Measurements from ENCODE around the gene GABPB2. TPM values are rescaled to one million over a fixed set of nuclear protein-coding genes. Genes with fewer than 3 reads are reported as not detected.

The GABPB2 gene
- total and polyA plus RNA-seq, 10 donors: 3.0 to 22.8 (median 14.6) TPM

- WGBS, 5 donors: 95 to 98% (median 97%) methylated on average over 8 of the region's 8 CpGs
- H3K4me1 ChIP-seq: no peaks in the 10 kb centered on the region
- no peak overlapping the region for H3K4me3 ChIP-seq
- no peaks in the 10 kb centered on the region for H3K27me3 ChIP-seq (replicated peaks in 1 of 7)
- TF ChIP-seq POLR2AphosphoS5 (IDR thresholded peaks at IDR 0.05) (no peak), POLR2A (IDR thresholded peaks at IDR 0.05) (no peak)
- TF ChIP-seq, protein P1, sequence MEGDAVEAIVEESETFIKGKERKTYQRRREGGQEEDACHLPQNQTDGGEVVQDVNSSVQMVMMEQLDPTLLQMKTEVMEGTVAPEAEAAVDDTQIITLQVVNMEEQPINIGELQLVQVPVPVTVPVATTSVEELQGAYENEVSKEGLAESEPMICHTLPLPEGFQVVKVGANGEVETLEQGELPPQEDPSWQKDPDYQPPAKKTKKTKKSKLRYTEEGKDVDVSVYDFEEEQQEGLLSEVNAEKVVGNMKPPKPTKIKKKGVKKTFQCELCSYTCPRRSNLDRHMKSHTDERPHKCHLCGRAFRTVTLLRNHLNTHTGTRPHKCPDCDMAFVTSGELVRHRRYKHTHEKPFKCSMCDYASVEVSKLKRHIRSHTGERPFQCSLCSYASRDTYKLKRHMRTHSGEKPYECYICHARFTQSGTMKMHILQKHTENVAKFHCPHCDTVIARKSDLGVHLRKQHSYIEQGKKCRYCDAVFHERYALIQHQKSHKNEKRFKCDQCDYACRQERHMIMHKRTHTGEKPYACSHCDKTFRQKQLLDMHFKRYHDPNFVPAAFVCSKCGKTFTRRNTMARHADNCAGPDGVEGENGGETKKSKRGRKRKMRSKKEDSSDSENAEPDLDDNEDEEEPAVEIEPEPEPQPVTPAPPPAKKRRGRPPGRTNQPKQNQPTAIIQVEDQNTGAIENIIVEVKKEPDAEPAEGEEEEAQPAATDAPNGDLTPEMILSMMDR (IDR thresholded peaks at IDR 0.05 in 8 of 11, conservative IDR thresholded peaks at IDR 0.05 in 3 of 11): no peak
- intact Hi-C loops (cut with DNase I; ENCODE audit: low total_unique reads): no loop called here
- H3K9me3 ChIP-seq: no peaks in the 10 kb centered on the region
- DNase-seq: no peak
- peaks cover 0 to 85% (median 63%) of the 10 kb centered on the region in 6 donors for H3K36me3 ChIP-seq
- H3K27ac ChIP-seq: no peak overlapping the region
Measured at GRCh38 chr1:151032164-151032563, 38.4 kb upstream of the GABPB2 start.

DNA sequence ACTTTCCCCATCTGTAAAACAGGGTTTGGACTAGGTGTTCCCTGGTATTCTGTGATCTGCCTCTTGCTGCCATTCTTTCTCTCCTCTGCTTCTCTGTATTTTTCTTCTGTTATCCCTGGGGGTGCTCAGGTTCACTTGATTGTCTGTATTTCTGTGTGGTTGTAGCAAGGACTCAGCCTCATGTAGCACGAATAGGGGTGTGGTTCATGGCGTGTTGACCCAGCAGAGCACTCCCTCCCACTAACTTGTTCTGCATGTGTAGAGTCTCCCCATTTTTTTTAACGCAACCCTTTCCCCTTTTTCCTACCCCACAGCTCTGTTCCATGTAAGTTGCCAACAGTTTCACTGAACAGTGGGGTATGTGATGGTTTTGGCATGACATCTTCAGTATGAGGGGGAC, 35.4 kb upstream of the GABPB2 start:
- no peaks in the 10 kb centered on the region for H3K9me3 ChIP-seq
- no peaks in the 10 kb centered on the region for H3K27me3 ChIP-seq (replicated peaks in 1 of 7)
- intact Hi-C loops (cut with DNase I; ENCODE audit: low total_unique reads): no loop called here
- DNase-seq: no peak
- H3K27ac ChIP-seq: no peak overlapping the region
- H3K4me1 ChIP-seq: no peaks in the 10 kb centered on the region
- WGBS, 5 donors: 93 to 98% (median 97%) methylated on average over 3 of the region's 3 CpGs
- TF ChIP-seq POLR2A (IDR thresholded peaks at IDR 0.05) (no peak), POLR2AphosphoS5 (IDR thresholded peaks at IDR 0.05) (no peak)
- TF ChIP-seq, protein P1 (IDR thresholded peaks at IDR 0.05 in 8 of 11, conservative IDR thresholded peaks at IDR 0.05 in 3 of 11): no peak
- H3K36me3 ChIP-seq: peaks cover 0 to 55% (median 38%) of the 10 kb centered on the region in 6 donors
- no peak overlapping the region for H3K4me3 ChIP-seq

DNA sequence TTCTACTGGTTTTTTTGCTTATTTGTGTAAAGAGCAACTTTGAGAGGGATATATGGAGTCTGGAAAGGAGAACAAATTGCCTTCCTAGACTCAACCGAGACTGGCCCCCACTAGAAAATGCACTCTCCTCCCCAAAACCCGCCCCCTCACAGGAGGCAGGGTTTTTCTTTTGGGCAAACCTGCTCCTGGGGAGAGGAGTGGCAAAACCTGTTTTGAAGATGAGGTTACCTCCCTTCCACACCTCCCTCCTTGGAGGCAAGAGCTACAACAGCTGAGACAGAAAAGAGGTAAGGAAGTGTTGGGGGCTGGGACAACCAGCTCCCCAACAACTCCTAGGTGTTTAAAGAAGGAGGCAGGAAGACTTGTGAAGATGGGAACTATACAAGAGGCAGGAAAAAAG, 34.2 kb upstream of the GABPB2 start, which contains the start of gene BNIPL:
TSS of gene BNIPL (plus strand) at position 231 of the 400 bp plus-strand sequence. CDS start at position 371, 140 bp downstream.
- peaks cover 0 to 43% (median 26%) of the 10 kb centered on the region in 6 donors for H3K36me3 ChIP-seq
- no peak within 1 kb of the TSS for H3K27ac ChIP-seq
- H3K9me3 ChIP-seq: no peaks in the 10 kb centered on the region
- H3K4me1 ChIP-seq: no peaks in the 10 kb centered on the region
- no peak for DNase-seq
- WGBS, 5 donors: 43 to 70% (median 47%) methylated on average over 2 of the region's 2 CpGs
- no peaks in the 10 kb centered on the region for H3K27me3 ChIP-seq (replicated peaks in 1 of 7)
- H3K4me3 ChIP-seq: no peak within 1 kb of the TSS
- TF ChIP-seq POLR2A (IDR thresholded peaks at IDR 0.05): no peak
- TF ChIP-seq, protein P1 (IDR thresholded peaks at IDR 0.05 in 8 of 11, conservative IDR thresholded peaks at IDR 0.05 in 3 of 11): no peak
- TF ChIP-seq POLR2AphosphoS5 (IDR thresholded peaks at IDR 0.05): no peak
- intact Hi-C loops (cut with DNase I; ENCODE audit: low total_unique reads): no loop called here

GRCh38 chr1:151037032-151037431, 33.5 kb upstream of the GABPB2 start:
- no peak overlapping the region for H3K27ac ChIP-seq
- WGBS, 5 donors: 85 to 93% (median 90%) methylated on average over 6 of the region's 6 CpGs

More at GRCh38 chr1:151037032-151037431, 33.5 kb upstream of the GABPB2 start:
- no peaks in the 10 kb centered on the region for H3K4me1 ChIP-seq
- H3K27me3 ChIP-seq (replicated peaks in 1 of 7): no peaks in the 10 kb centered on the region
- no peak for TF ChIP-seq POLR2AphosphoS5 (IDR thresholded peaks at IDR 0.05)
- TF ChIP-seq, protein P1 (IDR thresholded peaks at IDR 0.05 in 8 of 11, conservative IDR thresholded peaks at IDR 0.05 in 3 of 11): no peak
- no peak for TF ChIP-seq POLR2A (IDR thresholded peaks at IDR 0.05)
- H3K36me3 ChIP-seq: peaks cover 0 to 36% (median 22%) of the 10 kb centered on the region in 6 donors
- intact Hi-C loops (cut with DNase I; ENCODE audit: low total_unique reads): no loop called here
- H3K4me3 ChIP-seq: no peak overlapping the region
- H3K9me3 ChIP-seq: no peaks in the 10 kb centered on the region
- DNase-seq: no peak

Data from spleen (tissue), 11 donors.